CD14-positive monocyte (primary cell): ENCODE measurements around the gene DNAI1. TPM values are rescaled to one million over a fixed set of nuclear protein-coding genes. Genes with fewer than 3 reads are reported as not detected.

Source experiments
- DNase-seq, 3 donors: peaks; one replicate each; pipeline ENCODE4 v3.0.0-alpha.2; 2011 to 2022
- H2AFZ ChIP-seq: 2 replicates; pipeline ENCODE4 v1.6.0; 2012; ENCODE audit warnings: mild to moderate bottlenecking, low read depth, low read length, inconsistent platforms; ENCODE audit not compliant: insufficient read depth, poor library complexity, severe bottlenecking
- H3K27ac ChIP-seq, 2 donors: 1 replicate in 1 of 2; 2 replicates in 1 of 2; pipeline ENCODE4 v1.5.1; 2012 to 2013; ENCODE audit warnings: low read length in 2 of 2, control low read depth in 1 of 2, inconsistent platforms in 1 of 2, low read depth in 1 of 2, mild to moderate bottlenecking in 1 of 2
- H3K27me3 ChIP-seq, 2 donors: one replicate each; pipeline versions ENCODE4 v1.6.0 to v1.6.1; 2011 to 2013; ENCODE audit warnings: low read length in 2 of 2; ENCODE audit not compliant: control insufficient read depth in 2 of 2, insufficient read depth in 2 of 2
- H3K36me3 ChIP-seq, 2 donors: replicated peaks in 1 of 2; 1 replicate in 1 of 2; 2 replicates in 1 of 2; pipeline versions ENCODE4 v1.5.1 to v1.6.1; 2012 to 2013; ENCODE audit warnings: low read length in 2 of 2, control low read depth in 1 of 2, inconsistent platforms in 1 of 2, mild to moderate bottlenecking in 1 of 2; ENCODE audit not compliant: insufficient read depth in 2 of 2, control insufficient read depth in 1 of 2
- H3K4me1 ChIP-seq, 2 donors: 1 replicate in 1 of 2; 2 replicates in 1 of 2; pipeline versions ENCODE4 v1.5.1 to v1.6.1; 2012 to 2013; ENCODE audit warnings: low read length in 2 of 2, control low read depth in 1 of 2, inconsistent platforms in 1 of 2, mild to moderate bottlenecking in 1 of 2, moderate library complexity in 1 of 2; ENCODE audit not compliant: insufficient read depth in 2 of 2, control insufficient read depth in 1 of 2
- H3K4me2 ChIP-seq: replicated peaks from 2 replicates; pipeline ENCODE3; 2012; ENCODE audit warnings: low read length, moderate library complexity, mild to moderate bottlenecking; ENCODE audit not compliant: poor library complexity, severe bottlenecking; ENCODE audit errors: extremely low read depth
- H3K4me3 ChIP-seq, 3 experiments: fragments of 200-600 bp in 1 of 3; sonication (generic) in 1 of 3; replicated peaks in 1 of 3; 1 replicate in 2 of 3; 2 replicates in 1 of 3; pipeline ENCODE4 v1.5.1; 2011 to 2013; ENCODE audit warnings: low read length in 3 of 3, mild to moderate bottlenecking in 3 of 3, control low read depth in 2 of 3, low read depth in 2 of 3, inconsistent platforms in 1 of 3, moderate library complexity in 1 of 3
- H3K79me2 ChIP-seq: 2 replicates; pipeline ENCODE4 v1.6.0; 2012; ENCODE audit warnings: mild to moderate bottlenecking, control low read depth, inconsistent platforms, low read length, moderate library complexity; ENCODE audit not compliant: insufficient read depth
- H3K9ac ChIP-seq: 2 replicates; pipeline ENCODE4 v1.6.0; 2017; ENCODE audit warnings: low read length, mild to moderate bottlenecking; ENCODE audit not compliant: insufficient read depth, poor library complexity, severe bottlenecking
- H3K9me3 ChIP-seq, 2 donors: replicated peaks in 1 of 2; 1 replicate in 1 of 2; 2 replicates in 1 of 2; pipeline versions ENCODE4 v1.5.1 to v1.6.1; 2012 to 2013; ENCODE audit warnings: low read length in 2 of 2, control low read depth in 1 of 2; ENCODE audit not compliant: control insufficient read depth in 1 of 2, insufficient read depth in 1 of 2
- H4K20me1 ChIP-seq: 2 replicates; pipeline ENCODE4 v1.6.0; 2012; ENCODE audit warnings: mild to moderate bottlenecking, low read length, control low read depth, moderate library complexity; ENCODE audit not compliant: insufficient read depth
- H3K27ac Mint-ChIP-seq, 7 donors: one replicate each; pipeline ENCODE4 v1.8.0; 2020; ENCODE audit warnings: mild to moderate bottlenecking in 7 of 7, mixed read lengths in 7 of 7, moderate library complexity in 6 of 7, inconsistent platforms in 2 of 7
- H3K27me3 Mint-ChIP-seq, 3 donors: one replicate each; pipeline ENCODE4 v1.8.0; 2021 to 2022; ENCODE audit warnings: low read depth in 3 of 3, mild to moderate bottlenecking in 3 of 3, mixed read lengths in 3 of 3, moderate library complexity in 3 of 3, inconsistent platforms in 1 of 3
- H3K36me3 Mint-ChIP-seq, 2 donors: one replicate each; pipeline ENCODE4 v1.8.0; 2020; ENCODE audit warnings: mixed read lengths in 2 of 2, inconsistent platforms in 1 of 2, mild to moderate bottlenecking in 1 of 2
- H3K4me1 Mint-ChIP-seq: one replicate; pipeline ENCODE4 v1.8.0; 2020; ENCODE audit warnings: mild to moderate bottlenecking, mixed read lengths
- H3K4me3 Mint-ChIP-seq, 2 donors: one replicate each; pipeline ENCODE4 v1.8.0; 2020; ENCODE audit warnings: mild to moderate bottlenecking in 2 of 2, mixed read lengths in 2 of 2, moderate library complexity in 1 of 2
- H3K9me3 Mint-ChIP-seq, 7 donors: one replicate each; pipeline ENCODE4 v1.8.0; 2020 to 2022; ENCODE audit warnings: mixed read lengths in 7 of 7, mild to moderate bottlenecking in 6 of 7, moderate library complexity in 6 of 7, inconsistent platforms in 2 of 7
- CTCF ChIP-seq: fragments of 200-600 bp; IDR thresholded peaks from one replicate; pipeline ENCODE4 v1.8.0; 2022; ENCODE audit warnings: antibody characterized with exemption, mild to moderate bottlenecking
- WGBS: methylation state at CpG from one replicate; pipeline ENCODE4 v1.1.5; 2013; ENCODE audit warnings: missing lambda C conversion rate; ENCODE audit not compliant: insufficient coverage; 5-methylcytosine and 5-hydroxymethylcytosine counted together
- intact Hi-C, 2 donors: fragments of 100-400 bp; cut with micrococcal nuclease; formaldehyde crosslinking; loops; one replicate each; pipeline versions ENCODE4 v1.15.0 to v1.15.1; 2023
- polyA plus RNA-seq, 3 donors: library from polyadenylated mRNA; depleted of rRNA in 1 of 3; unstranded in 2 of 3; stranded (reverse) in 1 of 3; fragments of 300-500 nt in 2 of 3; fragments of >200 nt in 1 of 3; fragmentation: Illumina TruSeq in 2 of 3; gene quantifications; 1 replicate in 2 of 3; 2 replicates in 1 of 3; pipeline ENCODE4 v1.2.3, GENCODE V29; 2012 to 2021

The DNAI1 gene
- polyA plus RNA-seq, 3 donors, result not detected

- H3K9me3 ChIP-seq, result no peaks in the 10 kb centered on the region
- no peak overlapping the region for H3K4me3 ChIP-seq
- H3K36me3 Mint-ChIP-seq, result no peaks in the 10 kb centered on the region
- no peak overlapping the region for H3K9ac ChIP-seq
- no peaks in the 10 kb centered on the region for H4K20me1 ChIP-seq
- H3K4me1 ChIP-seq, result no peaks in the 10 kb centered on the region
- H3K27me3 Mint-ChIP-seq, result peaks cover 5 to 7% (median 6%) of the 10 kb centered on the region in 3 donors
- H2AFZ ChIP-seq, result no peak overlapping the region
- H3K4me3 Mint-ChIP-seq, result no peak overlapping the region
- H3K27ac Mint-ChIP-seq, result no peak overlapping the region
- H3K4me1 Mint-ChIP-seq, result no peaks in the 10 kb centered on the region
- H3K9me3 Mint-ChIP-seq, result no peaks in the 10 kb centered on the region
- no peaks in the 10 kb centered on the region for H3K79me2 ChIP-seq
- intact Hi-C loops, result no loop called here
- peaks cover 0 to 3% of the 10 kb centered on the region in 2 donors for H3K27me3 ChIP-seq
- no peak overlapping the region for H3K27ac ChIP-seq
- no peak overlapping the region for H3K4me2 ChIP-seq
- no peak for TF ChIP-seq CTCF
- no peaks in the 10 kb centered on the region for H3K36me3 ChIP-seq
- 52% methylated on average over 5 of the region's 8 CpGs for WGBS
- peak in 1 of 3 donors; percentile 12 for DNase-seq
Observed at GRCh38 chr9:34493972-34494535, 35.4 kb downstream of the DNAI1 start.

- Mint-ChIP-seq H3K9me3 (no peaks in the 10 kb centered on the region), H3K27ac (no peak overlapping the region)
Observed at GRCh38 chr9:34496149-34496712, 37.6 kb downstream of the DNAI1 start.

More at GRCh38 chr9:34496149-34496712, 37.6 kb downstream of the DNAI1 start:
- peaks cover 3 to 6% (median 4%) of the 10 kb centered on the region in 3 donors for H3K27me3 Mint-ChIP-seq
- Histone ChIP-seq H3K36me3 (no peaks in the 10 kb centered on the region), H3K27ac (no peak overlapping the region), H2AFZ (no peak overlapping the region), H3K4me1 (no peaks in the 10 kb centered on the region), H3K4me3 (no peak overlapping the region), H3K9me3 (no peaks in the 10 kb centered on the region), H3K4me2 (no peak overlapping the region), H4K20me1 (no peaks in the 10 kb centered on the region), H3K79me2 (no peaks in the 10 kb centered on the region), H3K27me3 (no peaks in the 10 kb centered on the region), H3K9ac (no peak overlapping the region)
- no peak for TF ChIP-seq CTCF
- WGBS, result 100% methylated on average over 3 of the region's 6 CpGs
- intact Hi-C loops, result no loop called here
- peaks cover 2% of the 10 kb centered on the region for H3K4me1 Mint-ChIP-seq
- H3K4me3 Mint-ChIP-seq, result no peak overlapping the region
- no peak for DNase-seq
- H3K36me3 Mint-ChIP-seq, result no peaks in the 10 kb centered on the region
